Measurements from ENCODE around the gene COL4A1. TPM values are rescaled to one million over a fixed set of nuclear protein-coding genes. Genes with fewer than 3 reads are reported as not detected.

Gene COL4A1
- total RNA-seq, 1 experiment from 2014 or later: 591 TPM

DNA sequence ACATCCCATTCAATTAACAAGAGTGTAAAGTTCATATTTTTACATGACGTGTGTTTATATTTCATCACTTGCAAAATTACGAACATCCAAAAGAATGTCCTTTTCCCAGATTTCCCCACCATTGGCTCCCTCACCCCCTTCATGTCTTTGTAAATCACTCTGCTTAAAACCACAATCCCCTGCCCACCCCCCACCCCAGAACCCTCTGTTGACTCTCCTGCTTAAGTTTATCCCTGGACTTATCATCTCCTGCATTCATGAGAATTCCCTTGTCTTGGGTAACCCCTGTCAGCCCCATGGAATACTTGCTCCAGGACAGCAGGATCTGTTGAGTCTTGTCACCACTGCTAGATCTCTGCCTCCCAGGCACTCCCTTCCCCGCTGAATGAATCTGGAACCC is 109.9 kb downstream of the COL4A1 start:
- no peaks in the 10 kb centered on the region; the same call in none of the 2 replicates for H3K4me1 ChIP-seq (replicated peaks)
- DNase-seq (ENCODE audit: low read depth in 1 of 2, low spot score in 2 of 2): no peak
- no peak overlapping the region for H3K4me3 ChIP-seq
- H3K27me3 ChIP-seq (replicated peaks): no peaks in the 10 kb centered on the region
- H3K9me3 ChIP-seq (replicated peaks): no peaks in the 10 kb centered on the region
- no peak overlapping the region for H3K27ac ChIP-seq
- peaks cover 79% of the 10 kb centered on the region for H3K36me3 ChIP-seq

DNA sequence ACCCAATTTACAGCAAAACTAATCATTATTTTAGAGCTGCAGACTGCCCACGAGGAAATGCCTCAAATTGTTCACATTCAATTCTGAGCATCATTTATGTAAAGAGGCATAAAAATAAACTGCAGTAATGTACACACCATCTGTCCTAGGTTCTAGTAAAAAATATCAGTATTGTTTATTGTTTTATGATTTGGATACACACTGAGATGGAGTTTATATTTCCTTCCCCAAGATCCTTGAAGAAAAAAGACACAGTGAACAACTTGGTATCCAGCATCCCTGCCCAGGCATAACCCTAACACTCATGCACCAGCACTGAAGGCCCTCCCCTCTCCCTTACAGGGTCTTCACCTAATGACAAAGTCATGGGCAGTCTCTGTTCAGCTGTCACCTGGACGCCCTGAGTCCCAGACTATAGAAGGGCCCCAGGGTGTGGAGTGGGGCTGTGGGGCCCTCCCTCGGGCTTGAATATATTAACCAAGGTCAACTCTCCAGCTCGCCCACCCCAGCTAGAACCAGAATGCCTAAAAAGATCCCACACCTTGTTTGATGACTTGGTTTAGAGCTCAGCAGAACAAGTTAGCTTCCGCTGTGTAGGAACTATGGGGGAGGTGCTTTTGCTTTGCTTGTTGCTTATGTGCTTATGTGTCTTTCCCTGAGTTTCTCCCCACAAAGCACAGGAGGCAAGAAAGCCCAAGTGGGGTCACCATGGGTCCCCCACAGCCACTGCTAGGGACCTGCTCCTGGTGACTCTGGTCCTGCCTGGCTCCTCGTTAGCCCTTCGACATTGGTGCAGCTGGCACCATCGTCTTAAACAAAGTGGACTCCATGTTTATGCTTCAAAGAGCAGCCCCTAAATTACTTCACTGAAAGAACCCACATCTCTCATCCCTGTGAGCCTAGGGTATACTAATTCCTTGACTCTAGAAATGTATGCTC is 111.1 kb downstream of the COL4A1 start:
- Histone ChIP-seq H3K9me3 (replicated peaks) (no peaks in the 10 kb centered on the region), H3K4me3 (no peak overlapping the region), H3K27me3 (replicated peaks) (no peaks in the 10 kb centered on the region), H3K36me3 (peaks cover 84% of the 10 kb centered on the region), H3K4me1 (replicated peaks) (no peaks in the 10 kb centered on the region; the same call in none of the 2 replicates), H3K27ac (no peak overlapping the region)
- no peak for DNase-seq (ENCODE audit: low read depth in 1 of 2, low spot score in 2 of 2)

DNA sequence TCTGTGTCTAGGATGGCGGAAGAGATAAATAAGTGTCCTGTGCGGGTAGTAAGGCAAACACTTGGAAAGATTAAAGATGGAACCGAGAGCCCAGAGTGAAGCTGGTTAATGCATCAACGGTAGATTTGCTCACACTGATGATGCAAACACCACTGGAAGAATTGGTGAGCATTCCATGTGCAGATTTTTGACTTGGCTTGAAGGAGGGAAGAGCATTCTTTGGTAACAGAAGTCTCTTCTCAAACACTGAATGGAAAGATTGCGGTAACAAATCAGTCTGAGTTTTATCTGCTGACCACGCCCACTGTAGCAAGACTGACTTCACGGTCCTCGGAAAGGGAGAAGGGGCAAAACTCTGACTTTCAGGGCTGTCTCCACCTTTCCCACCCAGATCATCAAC is 112.5 kb downstream of the COL4A1 start:
- Histone ChIP-seq H3K27me3 (replicated peaks) (no peaks in the 10 kb centered on the region), H3K36me3 (peaks cover 83% of the 10 kb centered on the region), H3K27ac (no peak overlapping the region), H3K9me3 (replicated peaks) (no peaks in the 10 kb centered on the region), H3K4me1 (replicated peaks) (no peaks in the 10 kb centered on the region; the same call in none of the 2 replicates), H3K4me3 (no peak overlapping the region)
- no peak for DNase-seq (ENCODE audit: low read depth in 1 of 2, low spot score in 2 of 2)

GRCh38 chr13:110193491-110193890 is 113.5 kb downstream of the COL4A1 start:
- Histone ChIP-seq H3K27ac (no peak overlapping the region), H3K27me3 (replicated peaks) (no peaks in the 10 kb centered on the region), H3K36me3 (peaks cover 81% of the 10 kb centered on the region), H3K4me1 (replicated peaks) (peaks cover under 1% of the 10 kb centered on the region), H3K9me3 (replicated peaks) (no peaks in the 10 kb centered on the region), H3K4me3 (no peak overlapping the region)
- DNase-seq (ENCODE audit: low read depth in 1 of 2, low spot score in 2 of 2): no peak

DNA sequence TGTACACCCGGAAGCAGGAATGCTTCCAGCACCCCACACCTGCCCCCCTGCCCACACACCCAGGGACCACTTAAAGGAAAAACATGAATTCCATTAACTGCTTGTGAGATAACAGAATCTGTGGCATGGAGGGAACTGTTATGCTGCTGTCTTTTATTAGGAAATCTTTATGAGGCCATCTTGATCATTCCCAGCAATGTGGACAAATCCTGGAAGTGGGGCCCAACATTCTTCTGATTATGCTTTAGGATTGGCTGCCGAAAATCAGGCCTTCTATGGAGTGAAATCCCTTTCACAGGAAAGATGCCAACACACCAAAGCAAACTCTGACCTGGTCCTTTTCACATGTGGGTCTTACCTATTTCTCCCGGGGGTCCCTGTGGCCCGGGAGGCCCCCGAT is 114.5 kb downstream of the COL4A1 start:
- Histone ChIP-seq H3K4me3 (no peak overlapping the region), H3K4me1 (replicated peaks) (peaks cover 11% of the 10 kb centered on the region), H3K9me3 (replicated peaks) (no peaks in the 10 kb centered on the region), H3K27me3 (replicated peaks) (no peaks in the 10 kb centered on the region), H3K36me3 (peaks cover 77% of the 10 kb centered on the region), H3K27ac (no peak overlapping the region)
- DNase-seq (ENCODE audit: low read depth in 1 of 2, low spot score in 2 of 2): no peak

GRCh38 chr13:110187641-110188161 is 119.3 kb downstream of the COL4A1 start:
- Histone ChIP-seq H3K27ac (no peak overlapping the region), H3K36me3 (peaks cover 78% of the 10 kb centered on the region), H3K4me1 (replicated peaks) (peaks cover 53% of the 10 kb centered on the region), H3K4me3 (no peak overlapping the region), H3K27me3 (replicated peaks) (no peaks in the 10 kb centered on the region), H3K9me3 (replicated peaks) (no peaks in the 10 kb centered on the region)
- DNase-seq (ENCODE audit: low read depth in 1 of 2, low spot score in 2 of 2): peak in 1 of 2 experiments; percentile 42

DNA sequence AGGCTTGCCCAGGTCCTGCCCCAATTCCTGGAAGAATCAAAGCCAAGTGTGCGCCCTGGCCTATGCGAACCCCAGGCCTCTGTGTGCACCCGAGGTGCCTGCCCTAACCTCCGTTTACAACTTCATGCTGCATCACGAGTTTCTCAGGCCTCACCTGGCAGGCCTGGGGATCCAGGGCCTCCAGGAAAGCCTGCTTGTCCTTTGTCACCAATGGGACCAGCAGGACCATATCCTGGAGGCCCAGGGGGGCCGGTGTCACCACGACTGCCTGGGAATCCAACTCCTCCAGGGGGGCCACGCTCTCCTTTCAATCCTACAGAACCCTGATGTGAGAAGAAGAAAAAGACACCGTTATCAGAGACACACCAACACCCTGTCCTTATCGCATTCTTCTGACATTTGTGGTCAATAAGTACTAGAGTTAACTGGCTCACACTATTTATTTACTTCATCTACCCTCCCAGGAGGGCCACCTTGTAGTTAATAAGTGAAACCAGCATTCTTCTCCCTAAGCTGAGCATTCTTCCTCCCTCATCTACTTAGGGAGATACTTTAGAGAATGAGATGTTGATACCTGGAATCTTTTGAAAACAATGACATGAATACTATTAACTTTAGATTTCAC is 120.6 kb downstream of the COL4A1 start:
- H3K9me3 ChIP-seq (replicated peaks): no peaks in the 10 kb centered on the region
- no peaks in the 10 kb centered on the region for H3K27me3 ChIP-seq (replicated peaks)
- peaks cover 78% of the 10 kb centered on the region for H3K36me3 ChIP-seq
- H3K27ac ChIP-seq: peak overlapping the region; percentile 65
- H3K4me3 ChIP-seq: no peak overlapping the region
- DNase-seq (ENCODE audit: low read depth in 1 of 2, low spot score in 2 of 2): peak in 1 of 2 experiments; percentile 76
- peaks cover 53% of the 10 kb centered on the region for H3K4me1 ChIP-seq (replicated peaks)

GRCh38 chr13:110185696-110186095 is 121.3 kb downstream of the COL4A1 start:
- Histone ChIP-seq H3K27ac (peak overlapping the region; percentile 65), H3K9me3 (replicated peaks) (no peaks in the 10 kb centered on the region), H3K27me3 (replicated peaks) (no peaks in the 10 kb centered on the region), H3K4me1 (replicated peaks) (peaks cover 53% of the 10 kb centered on the region), H3K4me3 (no peak overlapping the region), H3K36me3 (peaks cover 74% of the 10 kb centered on the region)
- DNase-seq (ENCODE audit: low read depth in 1 of 2, low spot score in 2 of 2): peak; percentile 77 to 84

DNA sequence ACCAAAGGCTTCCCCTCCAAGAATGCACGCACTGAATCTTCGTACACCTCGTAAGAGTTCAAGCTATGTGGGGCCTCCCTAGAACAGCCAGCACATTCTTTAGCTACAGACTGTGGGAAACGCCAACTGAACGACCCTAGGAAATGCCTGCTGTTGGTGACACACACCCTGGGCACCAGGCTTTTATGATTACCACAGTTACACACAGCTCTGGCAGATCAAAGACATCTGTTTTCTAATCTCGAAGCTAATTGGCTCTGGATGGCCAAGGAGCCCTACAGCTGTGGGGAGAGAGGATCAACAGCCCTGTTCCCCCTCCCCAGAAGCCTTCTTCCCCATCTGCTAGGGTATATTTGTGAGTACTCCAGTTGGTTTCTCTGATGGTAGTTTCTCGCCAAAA is 123.0 kb downstream of the COL4A1 start:
- DNase-seq (ENCODE audit: low read depth in 1 of 2, low spot score in 2 of 2): peak in 1 of 2 experiments; percentile 44

DNA sequence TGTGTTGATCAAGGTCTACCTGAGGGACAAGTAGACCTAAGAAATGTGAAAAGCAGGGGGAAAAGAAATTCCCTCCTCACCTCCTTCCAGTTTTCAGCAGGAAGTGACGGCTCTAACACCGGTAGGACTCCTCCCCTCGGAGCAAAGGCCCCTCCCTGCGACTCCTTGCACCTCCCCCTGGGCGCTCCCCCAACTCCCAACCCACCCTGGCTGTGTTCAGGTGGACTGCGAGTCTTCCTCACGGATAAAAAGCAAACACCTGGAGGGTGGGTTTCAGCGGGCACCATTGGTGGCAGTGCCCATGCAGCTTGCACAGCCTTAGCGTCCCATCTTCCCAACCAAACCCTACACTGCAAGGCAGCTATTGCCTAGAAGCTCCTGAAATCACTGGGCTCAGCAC is 124.5 kb downstream of the COL4A1 start:
- H3K4me1 ChIP-seq (replicated peaks): peaks cover 42% of the 10 kb centered on the region
- H3K9me3 ChIP-seq (replicated peaks): no peaks in the 10 kb centered on the region
- no peak for DNase-seq (ENCODE audit: low read depth in 1 of 2, low spot score in 2 of 2)
- H3K36me3 ChIP-seq: peaks cover 77% of the 10 kb centered on the region
- no peaks in the 10 kb centered on the region for H3K27me3 ChIP-seq (replicated peaks)
- H3K4me3 ChIP-seq: no peak overlapping the region
- 0 out of 2 replicates have a peak overlapping the region, but pooled peaks have one; percentile 9 for H3K27ac ChIP-seq

More for the DNA sequence above, 123.0 kb downstream of the COL4A1 start:
- no peaks in the 10 kb centered on the region for H3K27me3 ChIP-seq (replicated peaks)
- peaks cover 74% of the 10 kb centered on the region for H3K36me3 ChIP-seq
- peaks cover 53% of the 10 kb centered on the region for H3K4me1 ChIP-seq (replicated peaks)
- H3K9me3 ChIP-seq (replicated peaks): no peaks in the 10 kb centered on the region
- H3K27ac ChIP-seq: peak overlapping the region; percentile 44
- no peak overlapping the region for H3K4me3 ChIP-seq

- Histone ChIP-seq H3K4me3 (no peak overlapping the region), H3K36me3 (peaks cover 82% of the 10 kb centered on the region), H3K27ac (no peak overlapping the region), H3K27me3 (replicated peaks) (no peaks in the 10 kb centered on the region), H3K9me3 (replicated peaks) (no peaks in the 10 kb centered on the region), H3K4me1 (replicated peaks) (peaks cover 37% of the 10 kb centered on the region)
- DNase-seq (ENCODE audit: low read depth in 1 of 2, low spot score in 2 of 2): no peak
These were observed 125.0 kb downstream of the COL4A1 start for GRCh38 chr13:110182003-110182402.

GRCh38 chr13:110179857-110180147 is 127.2 kb downstream of the COL4A1 start:
- H3K9me3 ChIP-seq (replicated peaks): no peaks in the 10 kb centered on the region
- no peak overlapping the region for H3K27ac ChIP-seq
- H3K27me3 ChIP-seq (replicated peaks): no peaks in the 10 kb centered on the region
- peaks cover 17% of the 10 kb centered on the region for H3K4me1 ChIP-seq (replicated peaks)
- no peak overlapping the region for H3K4me3 ChIP-seq
- peaks cover 88% of the 10 kb centered on the region for H3K36me3 ChIP-seq
- no peak for DNase-seq (ENCODE audit: low read depth in 1 of 2, low spot score in 2 of 2)

DNA sequence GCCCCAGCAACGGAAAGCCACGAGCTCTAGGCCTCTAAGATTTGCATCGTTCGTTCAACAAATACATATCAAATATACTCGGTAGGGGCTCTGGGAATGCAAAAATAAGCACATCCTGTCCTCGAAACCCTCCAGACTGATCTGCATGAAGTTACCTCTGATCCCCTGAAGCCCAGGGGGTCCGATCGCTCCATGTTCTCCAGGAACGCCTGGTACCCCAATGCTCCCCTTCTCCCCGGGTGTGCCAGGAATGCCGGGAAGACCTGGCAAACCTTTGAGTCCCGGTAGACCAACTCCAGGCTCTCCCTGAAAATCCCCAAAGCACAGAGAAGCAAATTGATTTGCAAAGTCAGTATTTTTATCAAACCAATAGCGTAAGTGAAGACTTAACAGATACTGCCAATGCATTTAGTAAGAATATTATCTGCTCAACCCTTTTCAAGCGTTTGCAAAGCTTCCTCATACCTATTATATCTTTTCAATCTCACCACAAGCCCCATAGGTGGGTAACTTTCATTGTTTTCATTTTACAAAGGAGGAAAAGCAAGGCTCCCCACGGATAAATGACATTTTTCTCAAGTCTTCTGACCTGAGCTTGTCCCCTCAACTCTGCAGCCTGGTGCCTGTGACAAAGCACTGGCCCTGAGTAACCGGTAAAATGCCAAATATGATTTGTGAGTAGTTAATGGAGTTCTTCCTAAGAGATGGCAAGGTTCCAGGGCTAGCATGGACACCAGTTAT is 127.7 kb downstream of the COL4A1 start:
- H3K27me3 ChIP-seq (replicated peaks): no peaks in the 10 kb centered on the region
- H3K36me3 ChIP-seq: peaks cover 88% of the 10 kb centered on the region
- no peak overlapping the region for H3K4me3 ChIP-seq
- no peak overlapping the region for H3K27ac ChIP-seq
- H3K9me3 ChIP-seq (replicated peaks): no peaks in the 10 kb centered on the region
- no peak for DNase-seq (ENCODE audit: low read depth in 1 of 2, low spot score in 2 of 2)
- H3K4me1 ChIP-seq (replicated peaks): peaks cover 11% of the 10 kb centered on the region
